ENCODE results near the gene FRMD4B. TPM values are rescaled to one million over a fixed set of nuclear protein-coding genes. Genes with fewer than 3 reads are reported as not detected.
"Not testable (repeated sequence)": the region's sequence is repeated elsewhere in the genome, so short reads cannot be mapped to it uniquely, and the experiment has no call there.

The FRMD4B gene
- total and polyA plus RNA-seq, 4 donors = 40.9 to 66.7 (median 49.4) TPM

- DNase-seq (ENCODE audit: low read depth in 4 of 6, low spot score in 6 of 6) = no peak
- Histone ChIP-seq H3K36me3 (ENCODE audit: control insufficient read depth, insufficient read depth, low read length) (no peaks in the 10 kb centered on the region), H3K4me3 (ENCODE audit: low read depth, low read length) (no peak overlapping the region), H3K27me3 (ENCODE audit: control insufficient read depth, insufficient read depth, low read length) (no peaks in the 10 kb centered on the region), H3K9me3 (ENCODE audit: control insufficient read depth, insufficient read depth, low read length) (no peaks in the 10 kb centered on the region), H3K4me1 (ENCODE audit: control insufficient read depth, insufficient read depth, low read length) (no peaks in the 10 kb centered on the region), H3K27ac (ENCODE audit: low read depth, low read length) (no peak overlapping the region)
- 100% methylated on average over 2 of the region's 2 CpGs for WGBS (ENCODE audit: insufficient coverage)
Measured at GRCh38 chr3:69266585-69266984, 119.3 kb downstream of the FRMD4B start.

DNA sequence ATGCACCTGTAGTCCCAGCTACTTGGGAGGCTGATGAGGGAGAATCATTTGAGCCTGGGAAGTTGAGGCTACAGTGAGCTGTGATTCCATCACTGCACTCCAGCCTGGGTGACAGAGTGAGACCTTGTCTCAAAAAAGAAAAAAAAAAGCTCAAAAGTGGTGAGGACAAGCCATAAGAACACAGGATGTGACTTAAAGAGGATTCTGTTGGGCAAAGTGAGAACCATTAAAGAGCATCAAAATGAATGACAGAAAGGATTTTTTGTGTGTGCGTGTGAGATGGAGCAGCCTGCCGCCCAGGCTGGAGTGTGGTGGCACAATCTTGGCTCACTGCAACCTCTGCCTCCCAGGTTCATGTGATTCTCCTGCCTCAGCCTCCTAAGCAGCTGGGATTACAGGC is 119.8 kb downstream of the FRMD4B start:
- H3K4me3 ChIP-seq (ENCODE audit: low read depth, low read length); DNase-seq (ENCODE audit: low read depth in 4 of 6, low spot score in 6 of 6); H3K36me3 ChIP-seq (ENCODE audit: control insufficient read depth, insufficient read depth, low read length); H3K27me3 ChIP-seq (ENCODE audit: control insufficient read depth, insufficient read depth, low read length); H3K27ac ChIP-seq (ENCODE audit: low read depth, low read length); H3K9me3 ChIP-seq (ENCODE audit: control insufficient read depth, insufficient read depth, low read length); H3K4me1 ChIP-seq (ENCODE audit: control insufficient read depth, insufficient read depth, low read length): not testable (repeated sequence)
- 100% methylated on average over 2 of the region's 2 CpGs for WGBS (ENCODE audit: insufficient coverage)

GRCh38 chr3:69260843-69261405 is 125.0 kb downstream of the FRMD4B start:
- H3K9me3 ChIP-seq (ENCODE audit: control insufficient read depth, insufficient read depth, low read length); H3K27ac ChIP-seq (ENCODE audit: low read depth, low read length); DNase-seq (ENCODE audit: low read depth in 4 of 6, low spot score in 6 of 6); H3K36me3 ChIP-seq (ENCODE audit: control insufficient read depth, insufficient read depth, low read length); H3K27me3 ChIP-seq (ENCODE audit: control insufficient read depth, insufficient read depth, low read length); H3K4me1 ChIP-seq (ENCODE audit: control insufficient read depth, insufficient read depth, low read length); H3K4me3 ChIP-seq (ENCODE audit: low read depth, low read length): not testable (repeated sequence)
- WGBS (ENCODE audit: insufficient coverage) = 94% methylated on average over 2 of the region's 7 CpGs

- no peaks in the 10 kb centered on the region for H3K27me3 ChIP-seq (ENCODE audit: control insufficient read depth, insufficient read depth, low read length)
- H3K9me3 ChIP-seq (ENCODE audit: control insufficient read depth, insufficient read depth, low read length) = no peaks in the 10 kb centered on the region
- H3K4me1 ChIP-seq (ENCODE audit: control insufficient read depth, insufficient read depth, low read length) = no peaks in the 10 kb centered on the region
- H3K36me3 ChIP-seq (ENCODE audit: control insufficient read depth, insufficient read depth, low read length) = peaks cover 5% of the 10 kb centered on the region
- WGBS (ENCODE audit: insufficient coverage) = 95% methylated on average over 31 of the region's 35 CpGs
- H3K27ac ChIP-seq (ENCODE audit: low read depth, low read length) = no peak overlapping the region
- no peak overlapping the region for H3K4me3 ChIP-seq (ENCODE audit: low read depth, low read length)
- no peak for DNase-seq (ENCODE audit: low read depth in 4 of 6, low spot score in 6 of 6)
Measured at GRCh38 chr3:69260216-69260787, 125.6 kb downstream of the FRMD4B start.

DNA sequence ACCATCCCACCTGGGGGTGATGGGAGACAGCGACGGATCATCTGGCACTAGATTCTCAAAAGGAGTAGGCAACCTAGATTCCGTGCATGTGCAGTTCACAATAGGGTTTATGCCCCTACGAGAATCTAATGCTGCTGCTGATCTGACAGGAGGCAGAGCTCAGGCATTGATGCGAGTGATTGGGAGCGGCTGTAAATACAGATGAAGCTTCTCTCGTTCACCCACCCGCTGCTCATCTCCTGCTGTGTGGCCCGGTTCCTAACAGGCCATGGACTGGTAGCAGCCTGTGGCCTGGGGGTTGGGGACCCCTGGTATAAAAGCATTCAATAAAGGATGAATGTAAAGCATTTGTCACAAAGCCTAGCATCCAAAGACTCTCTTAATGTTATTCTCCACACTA is 126.8 kb downstream of the FRMD4B start:
- H3K9me3 ChIP-seq (ENCODE audit: control insufficient read depth, insufficient read depth, low read length) = no peaks in the 10 kb centered on the region
- WGBS (ENCODE audit: insufficient coverage) = 76% methylated on average over 7 of the region's 9 CpGs

DNA sequence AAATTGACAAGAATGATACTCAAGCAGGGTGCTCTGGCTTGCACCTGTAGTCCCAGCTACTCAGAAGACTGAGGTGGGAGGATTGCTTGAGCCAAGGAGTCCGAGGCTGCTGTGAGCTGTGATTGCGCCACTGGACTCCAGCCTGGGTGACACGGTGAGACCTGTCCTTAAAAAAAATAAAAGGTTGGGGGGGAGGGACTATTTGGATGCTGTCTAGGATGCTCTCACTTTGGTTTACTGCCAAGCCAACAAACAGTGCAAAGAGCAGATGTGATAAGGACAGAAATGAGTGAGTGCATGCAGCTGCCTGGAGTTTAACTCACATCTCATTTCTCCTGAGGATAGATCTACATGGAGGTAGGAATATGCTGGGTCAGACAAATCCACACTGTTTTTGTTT is 130.0 kb downstream of the FRMD4B start:
- 74% methylated on average over 3 of the region's 3 CpGs for WGBS (ENCODE audit: insufficient coverage)
- Histone ChIP-seq H3K9me3 (ENCODE audit: control insufficient read depth, insufficient read depth, low read length) (no peaks in the 10 kb centered on the region), H3K36me3 (ENCODE audit: control insufficient read depth, insufficient read depth, low read length) (peaks cover 5% of the 10 kb centered on the region), H3K27me3 (ENCODE audit: control insufficient read depth, insufficient read depth, low read length) (no peaks in the 10 kb centered on the region), H3K4me1 (ENCODE audit: control insufficient read depth, insufficient read depth, low read length) (no peaks in the 10 kb centered on the region), H3K4me3 (ENCODE audit: low read depth, low read length) (no peak overlapping the region), H3K27ac (ENCODE audit: low read depth, low read length) (no peak overlapping the region)
- no peak for DNase-seq (ENCODE audit: low read depth in 4 of 6, low spot score in 6 of 6)

More for the DNA sequence above, 126.8 kb downstream of the FRMD4B start:
- no peak overlapping the region for H3K27ac ChIP-seq (ENCODE audit: low read depth, low read length)
- H3K4me1 ChIP-seq (ENCODE audit: control insufficient read depth, insufficient read depth, low read length) = no peaks in the 10 kb centered on the region
- peaks cover 5% of the 10 kb centered on the region for H3K36me3 ChIP-seq (ENCODE audit: control insufficient read depth, insufficient read depth, low read length)
- peak in 1 of 6 donors; percentile 33 for DNase-seq (ENCODE audit: low read depth in 4 of 6, low spot score in 6 of 6)
- no peak overlapping the region for H3K4me3 ChIP-seq (ENCODE audit: low read depth, low read length)
- H3K27me3 ChIP-seq (ENCODE audit: control insufficient read depth, insufficient read depth, low read length) = no peaks in the 10 kb centered on the region

DNA sequence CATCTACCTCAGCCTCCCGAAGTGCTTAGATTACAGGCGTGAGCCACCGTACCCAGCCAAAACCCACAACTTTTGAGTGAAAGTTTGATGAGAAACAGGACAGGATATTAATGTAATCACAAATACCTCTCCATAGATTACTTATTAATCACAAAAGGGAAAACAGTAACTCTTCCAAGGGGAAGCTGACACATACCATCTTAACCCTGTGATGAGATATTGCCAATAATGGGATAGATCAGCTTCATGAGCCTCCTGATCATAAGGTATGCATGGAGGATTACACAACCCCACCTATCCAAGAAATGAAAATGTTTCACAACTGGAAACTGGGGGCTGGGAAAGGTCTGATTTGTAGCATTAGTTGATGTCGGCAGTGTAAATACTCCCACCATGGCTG is 131.5 kb downstream of the FRMD4B start:
- Histone ChIP-seq H3K4me3 (ENCODE audit: low read depth, low read length) (no peak overlapping the region), H3K36me3 (ENCODE audit: control insufficient read depth, insufficient read depth, low read length) (no peaks in the 10 kb centered on the region), H3K27ac (ENCODE audit: low read depth, low read length) (no peak overlapping the region), H3K4me1 (ENCODE audit: control insufficient read depth, insufficient read depth, low read length) (no peaks in the 10 kb centered on the region), H3K9me3 (ENCODE audit: control insufficient read depth, insufficient read depth, low read length) (no peaks in the 10 kb centered on the region), H3K27me3 (ENCODE audit: control insufficient read depth, insufficient read depth, low read length) (no peaks in the 10 kb centered on the region)
- no peak for DNase-seq (ENCODE audit: low read depth in 4 of 6, low spot score in 6 of 6)
- WGBS (ENCODE audit: insufficient coverage) = no CpG with 5 or more reads among the region's 4 CpGs

- no peaks in the 10 kb centered on the region for H3K4me1 ChIP-seq (ENCODE audit: control insufficient read depth, insufficient read depth, low read length)
- WGBS (ENCODE audit: insufficient coverage) = 74% methylated on average over 2 of the region's 4 CpGs
Measured at GRCh38 chr3:69252631-69253030, 133.3 kb downstream of the FRMD4B start.

DNA sequence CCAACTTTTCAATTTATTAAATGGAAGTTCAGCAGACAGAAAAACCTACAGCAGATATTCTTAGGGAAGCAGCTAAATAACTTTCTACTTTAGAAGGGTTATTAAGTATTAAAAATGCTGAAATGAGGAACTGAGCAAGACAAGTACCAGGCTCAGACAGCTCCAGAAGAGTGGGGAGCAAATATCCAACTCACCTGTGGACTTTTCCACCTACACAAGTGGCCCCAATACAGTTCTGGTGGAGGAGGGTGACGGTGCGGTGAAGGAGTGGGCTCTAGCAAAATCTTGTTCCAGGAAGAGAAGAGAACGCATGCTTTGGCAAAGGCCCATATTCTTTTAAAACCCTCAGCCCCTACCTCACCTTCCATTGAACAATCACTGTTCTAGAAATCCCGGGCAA is 133.7 kb downstream of the FRMD4B start:
- Histone ChIP-seq H3K9me3 (ENCODE audit: control insufficient read depth, insufficient read depth, low read length) (no peaks in the 10 kb centered on the region), H3K36me3 (ENCODE audit: control insufficient read depth, insufficient read depth, low read length) (no peaks in the 10 kb centered on the region), H3K27ac (ENCODE audit: low read depth, low read length) (no peak overlapping the region), H3K4me1 (ENCODE audit: control insufficient read depth, insufficient read depth, low read length) (no peaks in the 10 kb centered on the region), H3K27me3 (ENCODE audit: control insufficient read depth, insufficient read depth, low read length) (no peaks in the 10 kb centered on the region), H3K4me3 (ENCODE audit: low read depth, low read length) (no peak overlapping the region)
- 56% methylated on average over 1 of the region's 4 CpGs for WGBS (ENCODE audit: insufficient coverage)
- DNase-seq (ENCODE audit: low read depth in 4 of 6, low spot score in 6 of 6) = no peak

More at GRCh38 chr3:69252631-69253030, 133.3 kb downstream of the FRMD4B start:
- Histone ChIP-seq H3K4me3 (ENCODE audit: low read depth, low read length) (no peak overlapping the region), H3K27me3 (ENCODE audit: control insufficient read depth, insufficient read depth, low read length) (no peaks in the 10 kb centered on the region), H3K27ac (ENCODE audit: low read depth, low read length) (no peak overlapping the region), H3K36me3 (ENCODE audit: control insufficient read depth, insufficient read depth, low read length) (no peaks in the 10 kb centered on the region), H3K9me3 (ENCODE audit: control insufficient read depth, insufficient read depth, low read length) (no peaks in the 10 kb centered on the region)
- DNase-seq (ENCODE audit: low read depth in 4 of 6, low spot score in 6 of 6) = no peak

DNA sequence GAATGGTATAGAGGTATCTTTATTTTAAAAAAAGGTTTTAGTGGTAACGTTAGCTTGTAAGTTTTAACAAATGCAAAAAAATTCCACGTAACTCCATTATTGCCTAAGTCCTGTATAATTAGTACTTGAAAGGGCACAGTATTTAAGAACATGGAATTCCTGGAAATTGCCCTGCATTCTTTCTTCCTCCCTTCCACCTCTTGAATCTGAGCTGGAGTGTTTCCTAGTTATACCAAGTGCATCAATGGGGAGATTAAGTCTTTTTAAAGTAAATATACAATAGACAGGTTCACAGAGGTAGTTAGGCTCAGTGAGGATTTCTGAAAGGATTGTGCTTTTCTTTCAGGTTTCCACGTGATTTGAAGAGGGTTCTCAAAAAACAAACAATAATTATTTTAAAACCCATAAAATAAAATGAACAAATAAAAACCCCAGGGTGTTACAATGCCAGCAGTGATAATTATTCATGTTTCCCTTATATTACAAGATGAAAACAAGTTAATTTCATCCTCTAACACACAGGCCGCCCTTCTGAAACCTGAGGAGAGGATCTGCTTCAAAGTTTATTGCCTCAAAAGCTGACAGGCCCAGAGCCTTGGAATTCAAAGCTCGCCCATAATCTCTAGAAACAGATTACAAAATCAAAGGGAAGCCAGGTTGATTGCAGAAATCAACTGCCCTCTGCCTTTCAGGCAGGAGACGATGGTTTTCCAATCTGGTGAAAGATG is 134.6 kb downstream of the FRMD4B start:
- H3K27ac ChIP-seq (ENCODE audit: low read depth, low read length) = no peak overlapping the region
- peak in 1 of 6 donors; percentile 39 for DNase-seq (ENCODE audit: low read depth in 4 of 6, low spot score in 6 of 6)
- 58% methylated on average over 2 of the region's 6 CpGs for WGBS (ENCODE audit: insufficient coverage)
- no peaks in the 10 kb centered on the region for H3K4me1 ChIP-seq (ENCODE audit: control insufficient read depth, insufficient read depth, low read length)
- H3K27me3 ChIP-seq (ENCODE audit: control insufficient read depth, insufficient read depth, low read length) = no peaks in the 10 kb centered on the region
- H3K9me3 ChIP-seq (ENCODE audit: control insufficient read depth, insufficient read depth, low read length) = no peaks in the 10 kb centered on the region
- no peaks in the 10 kb centered on the region for H3K36me3 ChIP-seq (ENCODE audit: control insufficient read depth, insufficient read depth, low read length)
- H3K4me3 ChIP-seq (ENCODE audit: low read depth, low read length) = no peak overlapping the region

Measured in spinal cord (tissue), 10 donors.